Activated naive CD4-positive, alpha-beta T cell treated with anti-CD3 and anti-CD28 coated beads for 36 hours (primary cell): ENCODE results near the gene RASD2. TPM values are rescaled to one million over a fixed set of nuclear protein-coding genes. Genes with fewer than 3 reads are reported as not detected.

Source experiments
- CTCF ChIA-PET: fragments of 350-600 bp; sonication (Branson Sonifier 250); formaldehyde crosslinking; loops from one replicate; lab custom pipeline; 2021; ENCODE audit warnings: antibody characterized with exemption; lab: Charles Lee
- DNase-seq: peaks from one replicate; pipeline ENCODE4 v3.0.0-alpha.2; 2020
- H3K27ac Mint-ChIP-seq: one replicate; pipeline ENCODE4 v1.8.0; 2021; ENCODE audit warnings: mild to moderate bottlenecking, mixed read lengths
- H3K27me3 Mint-ChIP-seq: one replicate; pipeline ENCODE4 v1.8.0; 2021; ENCODE audit warnings: low read depth, mixed read lengths
- H3K36me3 Mint-ChIP-seq: one replicate; pipeline ENCODE4 v1.8.0; 2021; ENCODE audit warnings: low read depth, mixed read lengths
- H3K4me1 Mint-ChIP-seq: one replicate; pipeline ENCODE4 v1.8.0; 2021; ENCODE audit warnings: low read depth, mixed read lengths
- H3K4me3 Mint-ChIP-seq: one replicate; pipeline ENCODE4 v1.8.0; 2021; ENCODE audit warnings: mild to moderate bottlenecking, moderate library complexity, mixed read lengths
- H3K9me3 Mint-ChIP-seq: one replicate; pipeline ENCODE4 v1.8.0; 2021; ENCODE audit warnings: mixed read lengths
- intact Hi-C: fragments of 100-400 bp; cut with micrococcal nuclease; formaldehyde crosslinking; loops from one replicate; pipeline ENCODE4 v1.15.1; 2023
- total RNA-seq, 2 experiments: library from RNA; stranded (reverse); gene quantifications; one replicate each; pipeline ENCODE4 v1.2.3, GENCODE V29; 2021

Gene RASD2
- total RNA-seq, 2 experiments from 2014 or later: not detected

GRCh38 chr22:35586771-35587170, 46.1 kb downstream of the RASD2 start:
- H3K4me1 Mint-ChIP-seq: no peaks in the 10 kb centered on the region
- no peaks in the 10 kb centered on the region for H3K27me3 Mint-ChIP-seq
- H3K27ac Mint-ChIP-seq: no peak overlapping the region
- H3K4me3 Mint-ChIP-seq: no peak overlapping the region
- DNase-seq: no peak
- intact Hi-C loops: no loop called here
- CTCF ChIA-PET: no interaction called here
- no peaks in the 10 kb centered on the region for H3K36me3 Mint-ChIP-seq
- no peaks in the 10 kb centered on the region for H3K9me3 Mint-ChIP-seq

GRCh38 chr22:35587447-35587870, 46.8 kb downstream of the RASD2 start:
- DNase-seq: no peak
- CTCF ChIA-PET: no interaction called here
- H3K27me3 Mint-ChIP-seq: no peaks in the 10 kb centered on the region
- H3K27ac Mint-ChIP-seq: no peak overlapping the region
- H3K9me3 Mint-ChIP-seq: no peaks in the 10 kb centered on the region
- intact Hi-C loops: no loop called here
- no peaks in the 10 kb centered on the region for H3K4me1 Mint-ChIP-seq
- no peaks in the 10 kb centered on the region for H3K36me3 Mint-ChIP-seq
- no peak overlapping the region for H3K4me3 Mint-ChIP-seq

- no peak overlapping the region for H3K27ac Mint-ChIP-seq
- intact Hi-C loops: no loop called here
- no peak for DNase-seq
- no peaks in the 10 kb centered on the region for H3K4me1 Mint-ChIP-seq
- H3K9me3 Mint-ChIP-seq: no peaks in the 10 kb centered on the region
- H3K36me3 Mint-ChIP-seq: no peaks in the 10 kb centered on the region
- CTCF ChIA-PET: no interaction called here
- no peaks in the 10 kb centered on the region for H3K27me3 Mint-ChIP-seq
- H3K4me3 Mint-ChIP-seq: no peak overlapping the region
Observed at GRCh38 chr22:35587896-35588295, 47.3 kb downstream of the RASD2 start.

GRCh38 chr22:35589071-35589755, 48.6 kb downstream of the RASD2 start:
- H3K27me3 Mint-ChIP-seq: no peaks in the 10 kb centered on the region
- CTCF ChIA-PET: no interaction called here
- no peaks in the 10 kb centered on the region for H3K36me3 Mint-ChIP-seq
- H3K4me3 Mint-ChIP-seq: no peak overlapping the region
- intact Hi-C loops: no loop called here
- DNase-seq: no peak
- H3K4me1 Mint-ChIP-seq: no peaks in the 10 kb centered on the region
- H3K27ac Mint-ChIP-seq: no peak overlapping the region
- no peaks in the 10 kb centered on the region for H3K9me3 Mint-ChIP-seq

- Mint-ChIP-seq H3K27ac (no peak overlapping the region), H3K4me1 (no peaks in the 10 kb centered on the region), H3K4me3 (no peak overlapping the region), H3K27me3 (no peaks in the 10 kb centered on the region), H3K36me3 (no peaks in the 10 kb centered on the region), H3K9me3 (no peaks in the 10 kb centered on the region)
- no peak for DNase-seq
- CTCF ChIA-PET: no interaction called here
- intact Hi-C loops: no loop called here
Observed at GRCh38 chr22:35589756-35590093, 49.1 kb downstream of the RASD2 start.

- Mint-ChIP-seq H3K36me3 (no peaks in the 10 kb centered on the region), H3K27me3 (no peaks in the 10 kb centered on the region), H3K27ac (no peak overlapping the region), H3K4me1 (no peaks in the 10 kb centered on the region), H3K9me3 (no peaks in the 10 kb centered on the region), H3K4me3 (no peak overlapping the region)
- intact Hi-C loops: no loop called here
- CTCF ChIA-PET: interaction anchor here (0.6 to 1.1 kb wide), 2 partner anchors 213 to 239 kb away, joined by 3 to 9 read pairs; no protein-coding TSS in a partner anchor
- DNase-seq: no peak
Observed at GRCh38 chr22:35590634-35591295, 50.1 kb downstream of the RASD2 start.

- no peaks in the 10 kb centered on the region for H3K9me3 Mint-ChIP-seq
- CTCF ChIA-PET: interaction anchor here (0.8 kb wide), 1 partner anchor 120 kb away, joined by 3 read pairs; no protein-coding TSS in a partner anchor
- DNase-seq: no peak
- no peak overlapping the region for H3K4me3 Mint-ChIP-seq
- no peak overlapping the region for H3K27ac Mint-ChIP-seq
- H3K36me3 Mint-ChIP-seq: no peaks in the 10 kb centered on the region
- no peaks in the 10 kb centered on the region for H3K4me1 Mint-ChIP-seq
- intact Hi-C loops: no loop called here
- H3K27me3 Mint-ChIP-seq: no peaks in the 10 kb centered on the region
Observed at GRCh38 chr22:35591714-35592417, 51.2 kb downstream of the RASD2 start.

- CTCF ChIA-PET: interaction anchor here (0.8 kb wide), 1 partner anchor 121 kb away, joined by 3 read pairs; no protein-coding TSS in a partner anchor
- H3K4me3 Mint-ChIP-seq: no peak overlapping the region
- no peaks in the 10 kb centered on the region for H3K4me1 Mint-ChIP-seq
- H3K36me3 Mint-ChIP-seq: no peaks in the 10 kb centered on the region
- intact Hi-C loops: no loop called here
- H3K27ac Mint-ChIP-seq: no peak overlapping the region
- no peak for DNase-seq
- no peaks in the 10 kb centered on the region for H3K27me3 Mint-ChIP-seq
- H3K9me3 Mint-ChIP-seq: no peaks in the 10 kb centered on the region
Observed at GRCh38 chr22:35592418-35592967, 51.9 kb downstream of the RASD2 start.

GRCh38 chr22:35593071-35593890, 52.6 kb downstream of the RASD2 start:
- CTCF ChIA-PET: no interaction called here
- H3K27me3 Mint-ChIP-seq: no peaks in the 10 kb centered on the region
- no peak for DNase-seq
- no peaks in the 10 kb centered on the region for H3K4me1 Mint-ChIP-seq
- no peaks in the 10 kb centered on the region for H3K9me3 Mint-ChIP-seq
- no peak overlapping the region for H3K27ac Mint-ChIP-seq
- no peaks in the 10 kb centered on the region for H3K36me3 Mint-ChIP-seq
- intact Hi-C loops: no loop called here
- no peak overlapping the region for H3K4me3 Mint-ChIP-seq

- intact Hi-C loops: no loop called here
- H3K4me3 Mint-ChIP-seq: no peak overlapping the region
- CTCF ChIA-PET: no interaction called here
- no peak overlapping the region for H3K27ac Mint-ChIP-seq
- no peaks in the 10 kb centered on the region for H3K27me3 Mint-ChIP-seq
- H3K4me1 Mint-ChIP-seq: no peaks in the 10 kb centered on the region
- no peaks in the 10 kb centered on the region for H3K36me3 Mint-ChIP-seq
- no peaks in the 10 kb centered on the region for H3K9me3 Mint-ChIP-seq
- no peak for DNase-seq
Observed at GRCh38 chr22:35593891-35594470, 53.4 kb downstream of the RASD2 start.

GRCh38 chr22:35594686-35595085, 54.1 kb downstream of the RASD2 start:
- no peak overlapping the region for H3K27ac Mint-ChIP-seq
- H3K36me3 Mint-ChIP-seq: no peaks in the 10 kb centered on the region
- DNase-seq: no peak
- no peaks in the 10 kb centered on the region for H3K9me3 Mint-ChIP-seq
- intact Hi-C loops: no loop called here
- no peak overlapping the region for H3K4me3 Mint-ChIP-seq
- no peaks in the 10 kb centered on the region for H3K4me1 Mint-ChIP-seq
- CTCF ChIA-PET: no interaction called here
- H3K27me3 Mint-ChIP-seq: no peaks in the 10 kb centered on the region

GRCh38 chr22:35596821-35597220, 56.2 kb downstream of the RASD2 start:
- CTCF ChIA-PET: no interaction called here
- no peak overlapping the region for H3K4me3 Mint-ChIP-seq
- no peaks in the 10 kb centered on the region for H3K27me3 Mint-ChIP-seq
- intact Hi-C loops: no loop called here
- H3K4me1 Mint-ChIP-seq: no peaks in the 10 kb centered on the region
- DNase-seq: no peak
- H3K27ac Mint-ChIP-seq: no peak overlapping the region
- no peaks in the 10 kb centered on the region for H3K36me3 Mint-ChIP-seq
- H3K9me3 Mint-ChIP-seq: no peaks in the 10 kb centered on the region
